Measurements from ENCODE around the gene CPLX1. TPM values are rescaled to one million over a fixed set of nuclear protein-coding genes. Genes with fewer than 3 reads are reported as not detected.

The CPLX1 gene
- total RNA-seq, 2 donors from 2014 or later = 0.85 to 1.2 TPM

GRCh38 chr4:832108-832507, 6.2 kb upstream of the CPLX1 start:
- no peak overlapping the region for H3K4me3 ChIP-seq
- peaks cover 3% of the 10 kb centered on the region for H3K9me3 ChIP-seq
- H3K36me3 ChIP-seq = no peaks in the 10 kb centered on the region
- H3K4me1 ChIP-seq (ENCODE audit: control insufficient read depth in 1 of 2, low read depth in 2 of 2) = no peaks in the 10 kb centered on the region
- no peak for DNase-seq (ENCODE audit: low spot score)
- H3K27me3 ChIP-seq (replicated peaks; ENCODE audit: insufficient read depth) = no peaks in the 10 kb centered on the region
- no peak for TF ChIP-seq CTCF (IDR thresholded peaks at IDR 0.05)
- no peak for ATAC-seq (ENCODE audit: insufficient number of reproducible peaks, low FRiP score, low read depth)
- no peak overlapping the region for H3K27ac ChIP-seq

GRCh38 chr4:831483-831805, 5.5 kb upstream of the CPLX1 start:
- Histone ChIP-seq H3K9me3 (no peaks in the 10 kb centered on the region), H3K36me3 (no peaks in the 10 kb centered on the region), H3K4me1 (ENCODE audit: control insufficient read depth in 1 of 2, low read depth in 2 of 2) (peaks cover 4% of the 10 kb centered on the region in 2 donors), H3K4me3 (no peak overlapping the region), H3K27me3 (replicated peaks; ENCODE audit: insufficient read depth) (no peaks in the 10 kb centered on the region), H3K27ac (no peak overlapping the region)
- no peak for DNase-seq (ENCODE audit: low spot score)
- no peak for TF ChIP-seq CTCF (IDR thresholded peaks at IDR 0.05)
- no peak for ATAC-seq (ENCODE audit: insufficient number of reproducible peaks, low FRiP score, low read depth)

- no peak overlapping the region for H3K4me3 ChIP-seq
- peaks cover 4 to 5% of the 10 kb centered on the region in 2 donors for H3K4me1 ChIP-seq (ENCODE audit: control insufficient read depth in 1 of 2, low read depth in 2 of 2)
- ATAC-seq (ENCODE audit: insufficient number of reproducible peaks, low FRiP score, low read depth) (no peak), DNase-seq (ENCODE audit: low spot score) (no peak)
- H3K36me3 ChIP-seq = no peaks in the 10 kb centered on the region
- no peak for TF ChIP-seq CTCF (IDR thresholded peaks at IDR 0.05)
- no peaks in the 10 kb centered on the region for H3K9me3 ChIP-seq
- H3K27ac ChIP-seq = no peak overlapping the region
- H3K27me3 ChIP-seq (replicated peaks; ENCODE audit: insufficient read depth) = no peaks in the 10 kb centered on the region
Measured at GRCh38 chr4:830601-831482, 4.9 kb upstream of the CPLX1 start.

- Histone ChIP-seq H3K9me3 (no peaks in the 10 kb centered on the region), H3K4me3 (no peak overlapping the region), H3K4me1 (ENCODE audit: control insufficient read depth in 1 of 2, low read depth in 2 of 2) (peaks cover 10 to 11% of the 10 kb centered on the region in 2 donors), H3K27me3 (replicated peaks; ENCODE audit: insufficient read depth) (no peaks in the 10 kb centered on the region), H3K27ac (no peak overlapping the region), H3K36me3 (no peaks in the 10 kb centered on the region)
- no peak for DNase-seq (ENCODE audit: low spot score)
- ATAC-seq (ENCODE audit: insufficient number of reproducible peaks, low FRiP score, low read depth) = no peak
- TF ChIP-seq CTCF (IDR thresholded peaks at IDR 0.05) = no peak
Measured at GRCh38 chr4:829761-830600, 4.1 kb upstream of the CPLX1 start.

GRCh38 chr4:829291-829690, 3.4 kb upstream of the CPLX1 start:
- ATAC-seq (ENCODE audit: insufficient number of reproducible peaks, low FRiP score, low read depth) (no peak), DNase-seq (ENCODE audit: low spot score) (no peak)
- Histone ChIP-seq H3K27me3 (replicated peaks; ENCODE audit: insufficient read depth) (no peaks in the 10 kb centered on the region), H3K9me3 (no peaks in the 10 kb centered on the region), H3K36me3 (no peaks in the 10 kb centered on the region), H3K4me3 (no peak overlapping the region), H3K27ac (no peak overlapping the region), H3K4me1 (ENCODE audit: control insufficient read depth in 1 of 2, low read depth in 2 of 2) (peaks cover 10 to 15% of the 10 kb centered on the region in 2 donors)
- TF ChIP-seq CTCF (IDR thresholded peaks at IDR 0.05) = no peak
